Right lobe of liver (tissue), 6 donors: ENCODE measurements around the gene MED26. TPM values are rescaled to one million over a fixed set of nuclear protein-coding genes. Genes with fewer than 3 reads are reported as not detected.

Experiments
- ATAC-seq, 4 donors: fragments of 200-7000 bp; cut with Tn5 transposase; one replicate each; pipeline ENCODE4 v1.9.1; 2020; ENCODE audit warnings: mild to moderate bottlenecking in 4 of 4, moderate library complexity in 4 of 4
- DNase-seq, 3 donors: peaks; one replicate each; pipeline ENCODE4 v3.0.0-alpha.2; 2020
- H3K27ac ChIP-seq, 3 donors: fragments of 200-600 bp; one replicate each; pipeline ENCODE4 v1.8.0; 2022
- H3K27me3 ChIP-seq, 2 donors: fragments of 200-600 bp; one replicate each; pipeline ENCODE4 v1.8.0; 2022
- H3K36me3 ChIP-seq, 4 donors: fragments of 200-600 bp; sonication (generic) in 1 of 4; one replicate each; pipeline versions ENCODE4 v1.5.1 to v1.8.0; 2017 to 2022; ENCODE audit warnings: control low read depth in 1 of 4
- H3K4me1 ChIP-seq, 4 donors: fragments of 200-600 bp; sonication (generic) in 1 of 4; one replicate each; pipeline versions ENCODE4 v1.5.1 to v1.8.0; 2017 to 2022; ENCODE audit warnings: control low read depth in 1 of 4
- H3K4me3 ChIP-seq, 3 donors: fragments of 200-600 bp; one replicate each; pipeline ENCODE4 v1.8.0; 2022
- H3K9me3 ChIP-seq, 4 donors: fragments of 200-600 bp; sonication (generic) in 1 of 4; one replicate each; pipeline versions ENCODE4 v1.5.1 to v1.8.0; 2017 to 2022; ENCODE audit warnings: control low read depth in 1 of 4
- CTCF ChIP-seq, 4 donors: fragments of 200-600 bp in 3 of 4; fragments of 450-650 bp in 1 of 4; IDR thresholded peaks; one replicate each; pipeline versions ENCODE4 v1.5.1 to v1.8.0; 2016 to 2022; ENCODE audit warnings: antibody characterized with exemption in 4 of 4, mild to moderate bottlenecking in 2 of 4
- POLR2A ChIP-seq: fragments of 450-650 bp; IDR thresholded peaks from one replicate; pipeline ENCODE4 v1.6.1; 2017; ENCODE audit warnings: antibody characterized with exemption, mild to moderate bottlenecking
- WGBS: methylation state at CpG from one replicate; pipeline ENCODE4 v1.1.6; 2018; ENCODE audit warnings: low coverage, low lambda C conversion rate; ENCODE audit not compliant: insufficient coverage; ENCODE audit errors: missing lambda C conversion rate; 5-methylcytosine and 5-hydroxymethylcytosine counted together
- intact Hi-C, 2 donors: fragments of 100-400 bp; cut with DNase I; formaldehyde crosslinking; loops; one replicate each; pipeline versions ENCODE4 v1.11.2 to v1.14.1; 2022
- total RNA-seq, 6 experiments: library from RNA; depleted of rRNA in 2 of 6; stranded (reverse); fragments of >200 nt in 2 of 6; fragmentation: NEBNext Ultra II Directional in 3 of 6; extraction: Animal tissue kit (Norgen Biotek cat#: 25700) in 3 of 6; gene quantifications; one replicate each; pipeline versions ENCODE4 v1.1.0 to v1.2.4, GENCODE V29; 2016 to 2023
- donor health status: DM: no; HTN: yes; CAD: no.
- donor health status: DM: no; HTN: no; CAD: no.
- donor health status: DM: no; HTN: no; CAD: no.
- donor health status: DM: no; HTN: yes; CAD: no.
- donor health status: DM: no; HTN: yes; CAD: no.

The MED26 gene
- total RNA-seq, 6 experiments from 2014 or later: 3.4 to 5.4 (median 4.4) TPM

- no peak overlapping the region for H3K27ac ChIP-seq
- H3K36me3 ChIP-seq: peaks cover 0 to 62% (median 20%) of the 10 kb centered on the region in 4 donors
- H3K4me3 ChIP-seq: no peak overlapping the region
- ATAC-seq (peak in 1 of 4 donors; percentile 42), DNase-seq (no peak)
- WGBS: 56% methylated on average over 2 of the region's 2 CpGs
- H3K27me3 ChIP-seq: no peaks in the 10 kb centered on the region
- intact Hi-C loops: no loop called here
- TF ChIP-seq CTCF (IDR thresholded peaks at IDR 0.05): no peak
- no peak for TF ChIP-seq POLR2A
- H3K4me1 ChIP-seq: peaks cover 0 to 12% (median 0%) of the 10 kb centered on the region in 4 donors
- no peaks in the 10 kb centered on the region for H3K9me3 ChIP-seq
These were observed 22.8 kb upstream of the MED26 start for GRCh38 chr19:16650821-16651220.

GRCh38 chr19:16649734-16650133 lies 21.7 kb upstream of the MED26 start:
- Histone ChIP-seq H3K27ac (no peak overlapping the region), H3K4me3 (no peak overlapping the region), H3K36me3 (peaks cover 0 to 62% (median 22%) of the 10 kb centered on the region in 4 donors), H3K9me3 (no peaks in the 10 kb centered on the region), H3K27me3 (no peaks in the 10 kb centered on the region), H3K4me1 (peaks cover 0 to 12% (median 0%) of the 10 kb centered on the region in 4 donors)
- TF ChIP-seq POLR2A: no peak
- TF ChIP-seq CTCF (IDR thresholded peaks at IDR 0.05): no peak
- ATAC-seq (peak; percentile 26 to 67 (median 56)), DNase-seq (peak in 1 of 3 donors; percentile 58)
- intact Hi-C loops: no loop called here
- WGBS: 61% methylated on average over 9 of the region's 9 CpGs

GRCh38 chr19:16645140-16645539 lies 17.1 kb upstream of the MED26 start:
- TF ChIP-seq POLR2A: no peak
- TF ChIP-seq CTCF (IDR thresholded peaks at IDR 0.05): no peak
- Histone ChIP-seq H3K4me3 (no peak overlapping the region), H3K27me3 (no peaks in the 10 kb centered on the region), H3K4me1 (peaks cover 0 to 7% (median 0%) of the 10 kb centered on the region in 4 donors), H3K9me3 (no peaks in the 10 kb centered on the region), H3K27ac (no peak overlapping the region), H3K36me3 (peaks cover 0 to 65% (median 26%) of the 10 kb centered on the region in 4 donors)
- DNase-seq: no peak
- no peak for ATAC-seq
- intact Hi-C loops: no loop called here
- 100% methylated on average over 4 of the region's 9 CpGs for WGBS

GRCh38 chr19:16641695-16642094 lies 13.7 kb upstream of the MED26 start:
- intact Hi-C loops: no loop called here
- no peak overlapping the region for H3K27ac ChIP-seq
- 93% methylated on average over 7 of the region's 10 CpGs for WGBS
- no peak for ATAC-seq
- H3K9me3 ChIP-seq: no peaks in the 10 kb centered on the region
- H3K4me1 ChIP-seq: no peaks in the 10 kb centered on the region
- H3K27me3 ChIP-seq: no peaks in the 10 kb centered on the region
- no peak for TF ChIP-seq CTCF (IDR thresholded peaks at IDR 0.05)
- TF ChIP-seq POLR2A: no peak
- no peak for DNase-seq
- no peak overlapping the region for H3K4me3 ChIP-seq
- peaks cover 0 to 57% (median 25%) of the 10 kb centered on the region in 4 donors for H3K36me3 ChIP-seq

GRCh38 chr19:16640951-16641350 lies 12.9 kb upstream of the MED26 start:
- ATAC-seq (no peak), DNase-seq (no peak)
- intact Hi-C loops: no loop called here
- TF ChIP-seq POLR2A: no peak
- TF ChIP-seq CTCF (IDR thresholded peaks at IDR 0.05): no peak
- Histone ChIP-seq H3K36me3 (peaks cover 0 to 50% (median 21%) of the 10 kb centered on the region in 4 donors), H3K27ac (no peak overlapping the region), H3K4me1 (no peaks in the 10 kb centered on the region), H3K9me3 (no peaks in the 10 kb centered on the region), H3K27me3 (no peaks in the 10 kb centered on the region), H3K4me3 (no peak overlapping the region)
- WGBS: 100% methylated on average over 1 of the region's 1 CpG
